Endothelial cell of umbilical vein (primary cell): ENCODE results near the gene RFC2. TPM values are rescaled to one million over a fixed set of nuclear protein-coding genes. Genes with fewer than 3 reads are reported as not detected.
"Not testable (repeated sequence)": the region's sequence is repeated elsewhere in the genome, so short reads cannot be mapped to it uniquely, and the experiment has no call there.

Source experiments
- BruUV-seq: library from RNA; stranded (reverse); fragments of 400-500 nt; replicated peaks from 2 replicates; lab custom pipeline; 2021; lab: Mats Ljungman, UMichigan
- CTCF ChIA-PET: fragments of 300-600, 350-600 bp; sonication (Branson Sonifier 250); formaldehyde crosslinking; loops from one replicate; lab custom pipeline; 2021; ENCODE audit warnings: antibody characterized with exemption, inconsistent platforms; lab: Charles Lee
- POLR2A ChIA-PET: fragments of 300-600, 350-600 bp; sonication (Branson Sonifier 250); formaldehyde crosslinking; loops from one replicate; lab custom pipeline; 2021; ENCODE audit warnings: antibody characterized with exemption, inconsistent platforms; lab: Charles Lee
- DNase-seq: peaks from one replicate; pipeline ENCODE4 v3.0.0-alpha.2; 2011; ENCODE audit warnings: low read depth, low spot score
- FAIRE-seq: peaks from 2 replicates; lab custom pipeline; 2011; peaks lifted over from hg19 to GRCh38; lab: Jason Lieb, UNC
- H2AFZ ChIP-seq: 2 replicates; pipeline ENCODE4 v1.6.0; 2012; ENCODE audit warnings: low read depth, low read length, control low read depth, inconsistent platforms
- H3K27ac ChIP-seq: 2 replicates; pipeline ENCODE4 v1.5.1; 2011; ENCODE audit warnings: low read depth, mild to moderate bottlenecking, control low read depth, low read length, moderate library complexity; ENCODE audit not compliant: insufficient read depth
- H3K27me3 ChIP-seq, 2 experiments: 2 replicates each; pipeline versions ENCODE4 v1.6.0 to v1.6.1; 2011; ENCODE audit warnings: low read length in 2 of 2, mixed read lengths in 1 of 2; ENCODE audit not compliant: control insufficient read depth in 2 of 2, insufficient read depth in 2 of 2
- H3K36me3 ChIP-seq, 2 experiments: 2 replicates in 1 of 2; 3 replicates in 1 of 2; pipeline ENCODE4 v1.5.1; 2011; ENCODE audit warnings: low read length in 2 of 2, mild to moderate bottlenecking in 1 of 2, moderate library complexity in 1 of 2; ENCODE audit not compliant: control insufficient read depth in 2 of 2, insufficient read depth in 2 of 2; ENCODE audit errors: extremely low read depth in 1 of 2
- H3K4me1 ChIP-seq: 3 replicates; pipeline ENCODE4 v1.5.1; 2011; ENCODE audit warnings: mild to moderate bottlenecking, low read length; ENCODE audit not compliant: control insufficient read depth, insufficient read depth; ENCODE audit errors: extremely low read depth
- H3K4me2 ChIP-seq: 2 replicates; pipeline ENCODE4 v1.6.1; 2011; ENCODE audit warnings: low read length, control low read depth, mixed read lengths; ENCODE audit not compliant: insufficient read depth
- H3K4me3 ChIP-seq, 3 experiments: fragments of 200-600 bp in 1 of 3; sonication (generic), shearing (Covaris generic) in 1 of 3; replicated peaks in 1 of 3; 2 replicates each; pipeline ENCODE4 v1.5.1; 2011 to 2016; ENCODE audit warnings: control low read depth in 3 of 3, low read length in 3 of 3, mild to moderate bottlenecking in 2 of 3, inconsistent platforms in 1 of 3, low read depth in 1 of 3, moderate library complexity in 1 of 3; ENCODE audit not compliant: insufficient read depth in 1 of 3
- H3K79me2 ChIP-seq: 2 replicates; pipeline ENCODE4 v1.6.0; 2012; ENCODE audit warnings: low read length, inconsistent platforms; ENCODE audit not compliant: control insufficient read depth, insufficient read depth
- H3K9ac ChIP-seq: replicated peaks from 2 replicates; pipeline ENCODE3; 2011; ENCODE audit warnings: low read length, control low read depth; ENCODE audit not compliant: insufficient read depth; ENCODE audit errors: extremely low read depth
- H3K9me1 ChIP-seq: replicated peaks from 3 replicates; pipeline ENCODE4 v1.6.0; 2011; ENCODE audit warnings: mild to moderate bottlenecking, low read length; ENCODE audit not compliant: control insufficient read depth, insufficient read depth; ENCODE audit errors: extremely low read depth
- H3K9me3 ChIP-seq: replicated peaks from 2 replicates; pipeline ENCODE4 v1.5.1; 2012; ENCODE audit warnings: low read length, inconsistent platforms; ENCODE audit not compliant: control insufficient read depth, insufficient read depth
- H4K20me1 ChIP-seq: replicated peaks from 2 replicates; pipeline ENCODE3; 2011; ENCODE audit warnings: mild to moderate bottlenecking, low read length; ENCODE audit not compliant: control insufficient read depth, insufficient read depth; ENCODE audit errors: extremely low read depth
- CTCF ChIP-seq, 2 donors: IDR thresholded peaks; 1 replicate in 1 of 2; 2 replicates in 1 of 2; pipeline ENCODE4 v1.5.1; 2011; ENCODE audit warnings: low read length in 2 of 2, mild to moderate bottlenecking in 2 of 2, moderate library complexity in 2 of 2, control low read depth in 1 of 2, inconsistent platforms in 1 of 2, low read depth in 1 of 2; ENCODE audit not compliant: insufficient read depth in 1 of 2; ENCODE audit errors: extremely low read depth in 1 of 2
- EZH2 ChIP-seq: IDR thresholded peaks from 2 replicates; pipeline ENCODE4 v1.6.1; 2012; ENCODE audit warnings: borderline replicate concordance, low read depth, mild to moderate bottlenecking, moderate library complexity, low read length, inconsistent platforms; ENCODE audit not compliant: severe bottlenecking
- FOS ChIP-seq: IDR thresholded peaks from 2 replicates; pipeline ENCODE4 v1.6.1; 2011; ENCODE audit warnings: mild to moderate bottlenecking, low read length, moderate library complexity, borderline replicate concordance; ENCODE audit not compliant: insufficient read depth
- JUN ChIP-seq: IDR thresholded peaks from 2 replicates; pipeline ENCODE4 v1.6.1; 2011; ENCODE audit warnings: borderline replicate concordance, low read depth; ENCODE audit not compliant: insufficient read length, insufficient read depth
- MYC ChIP-seq: IDR thresholded peaks from one replicate; pipeline ENCODE4 v1.6.1; 2011; ENCODE audit warnings: mild to moderate bottlenecking, low read depth, low read length
- POLR2A ChIP-seq: IDR thresholded peaks from 2 replicates; pipeline ENCODE4 v1.6.1; 2012; ENCODE audit warnings: low read depth, mild to moderate bottlenecking, control low read depth, low read length
- POLR2AphosphoS5 ChIP-seq: IDR thresholded peaks from 2 replicates; pipeline ENCODE4 v1.6.1; 2012; ENCODE audit warnings: low read depth, mild to moderate bottlenecking, control low read depth, low read length, moderate library complexity; ENCODE audit not compliant: insufficient read depth
- dilution Hi-C: fragments of 300-500 bp; cut with MboI; formaldehyde crosslinking; loops from one replicate; pipeline ENCODE4 v1.15.0; 2019; ENCODE audit warnings: low sequenced_read_pairs; ENCODE audit not compliant: extremely low pct_ligation_motif_present
- intact Hi-C: fragments of 100-400 bp; cut with micrococcal nuclease; formaldehyde crosslinking; loops from one replicate; pipeline ENCODE4 v1.10.0; 2022
- polyA plus RNA-seq, 4 experiments: library from polyadenylated mRNA; depleted of rRNA in 3 of 4; stranded (reverse) in 3 of 4; unstranded in 1 of 4; fragments of >200 nt; gene quantifications; 2 replicates each; pipeline versions ENCODE4 v1.2.1 to v1.2.3, GENCODE V29; 2011 to 2012; ENCODE audit warnings: missing spikeins in 1 of 4
- total RNA-seq: library from RNA; stranded (reverse); gene quantifications from 2 replicates; pipeline ENCODE4 v1.2.3, GENCODE V29; 2021
- TF ChIP-seq, protein P1 (sequence below): IDR thresholded peaks from 2 replicates; pipeline ENCODE4 v1.6.1; 2011; ENCODE audit not compliant: insufficient read depth, insufficient read length

RFC2 gene
- total and polyA plus RNA-seq, 2 donors (not counting 3 experiments of a cell fraction or from before 2014, with no cell fraction given): 24.4 to 44.3 TPM

DNA sequence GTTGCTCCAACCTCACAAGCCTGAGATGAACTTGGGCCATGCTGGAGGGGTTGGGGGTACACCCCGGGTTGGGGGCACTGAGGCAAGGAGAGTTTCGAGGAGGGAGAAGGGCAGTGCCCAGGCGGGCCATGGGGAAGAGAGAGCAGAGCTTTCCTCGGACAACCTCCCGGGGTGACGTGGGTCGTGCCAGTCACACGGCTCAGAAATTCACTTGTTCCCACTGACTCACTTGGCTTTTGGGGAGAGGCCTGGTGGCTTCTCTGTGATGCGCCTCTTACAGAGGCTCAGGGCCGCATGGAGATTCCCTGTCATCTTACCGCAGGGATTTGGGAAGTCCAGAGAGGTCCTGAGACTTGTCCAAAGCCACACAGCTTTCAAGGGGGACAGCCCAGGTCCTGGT lies 41.5 kb downstream of the RFC2 start:
- TF ChIP-seq EZH2 (no peak), JUN (no peak), POLR2A (no peak), MYC (no peak), FOS (no peak), CTCF (IDR thresholded peaks at IDR 0.05; ENCODE audit: extremely low read depth in 1 of 2, insufficient read depth in 1 of 2, low read depth in 1 of 2, low read length in 2 of 2) (no peak), POLR2AphosphoS5 (no peak)
- TF ChIP-seq, protein P1, sequence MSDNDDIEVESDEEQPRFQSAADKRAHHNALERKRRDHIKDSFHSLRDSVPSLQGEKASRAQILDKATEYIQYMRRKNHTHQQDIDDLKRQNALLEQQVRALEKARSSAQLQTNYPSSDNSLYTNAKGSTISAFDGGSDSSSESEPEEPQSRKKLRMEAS: no peak
- Histone ChIP-seq H3K27ac (no peak overlapping the region), H2AFZ (no peak overlapping the region), H3K9ac (no peak overlapping the region), H3K36me3 (no peaks in the 10 kb centered on the region), H4K20me1 (no peaks in the 10 kb centered on the region), H3K27me3 (no peaks in the 10 kb centered on the region), H3K9me1 (no peaks in the 10 kb centered on the region), H3K79me2 (no peaks in the 10 kb centered on the region), H3K4me1 (no peaks in the 10 kb centered on the region), H3K4me2 (no peak overlapping the region), H3K9me3 (no peaks in the 10 kb centered on the region), H3K4me3 (no peak overlapping the region)
- CTCF ChIA-PET: interaction anchor here (1.0 to 2.3 kb wide), 2 partner anchors 9 to 188 kb away, joined by 3 to 4 read pairs; no protein-coding TSS in a partner anchor
- POLR2A ChIA-PET: no interaction called here
- DNase-seq: no peak
- intact Hi-C loops (no loop called here), dilution Hi-C loops (no loop called here)
- BruUV-seq: no TSS peak
- FAIRE-seq: no peak

DNA sequence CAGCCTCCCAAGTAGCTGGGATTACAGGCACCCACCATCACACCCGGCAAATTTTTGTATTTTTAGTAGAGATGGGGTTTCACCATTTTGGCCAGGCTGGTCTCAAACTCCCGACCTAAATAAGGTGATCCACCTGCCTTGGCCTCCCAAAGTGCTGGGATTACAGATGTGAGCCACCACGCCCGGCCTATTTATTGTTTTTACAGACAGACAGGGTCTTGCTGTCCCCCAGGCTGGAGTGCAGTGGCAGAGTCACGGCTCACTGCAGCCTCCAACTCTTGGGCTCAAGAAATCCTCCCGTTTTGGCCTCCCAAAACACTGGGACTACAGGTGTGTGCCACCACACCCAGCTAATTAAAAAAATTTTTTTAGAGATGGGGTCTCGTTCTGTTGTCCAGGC lies 46.0 kb downstream of the RFC2 start:
- BruUV-seq, POLR2A ChIA-PET, H3K9me1 ChIP-seq, H3K79me2 ChIP-seq, H3K9me3 ChIP-seq, H3K27ac ChIP-seq, H2AFZ ChIP-seq, H3K4me2 ChIP-seq, H4K20me1 ChIP-seq, H3K4me1 ChIP-seq, dilution Hi-C loops, H3K27me3 ChIP-seq, H3K36me3 ChIP-seq, H3K9ac ChIP-seq, FAIRE-seq, H3K4me3 ChIP-seq, DNase-seq: not testable (repeated sequence)
- intact Hi-C loops: loop anchor here (5.0 to 10.0 kb wide), 2 partner anchors 67 to 84 kb away; no protein-coding TSS in a partner anchor
- CTCF ChIA-PET: interaction anchor here (1.0 to 10.3 kb wide), 4 partner anchors 19 to 193 kb away, joined by 3 to 405 read pairs (median 48); no protein-coding TSS in a partner anchor
